NCI-H2081 (cell line): ENCODE measurements around the gene FAM13A.
A peak's percentile ranks its signal among the peaks of the same experiment; 100 is the strongest.
"Not testable (repeated sequence)": the region's sequence is repeated elsewhere in the genome, so short reads cannot be mapped to it uniquely, and the experiment has no call there.

Experiments used
- DNase-seq, 2 experiments: peaks; one replicate each; lab custom pipeline; 2025; lab: John Stamatoyannopoulos, UW

The FAM13A gene

GRCh38 chr4:88999392-88999930 is 57.5 kb downstream of the FAM13A start:
- peak; percentile 54 to 79 for DNase-seq

GRCh38 chr4:88998891-88999290 is 58.1 kb downstream of the FAM13A start:
- no peak for DNase-seq

GRCh38 chr4:88998001-88998400 is 59.0 kb downstream of the FAM13A start:
- DNase-seq: no peak

DNA sequence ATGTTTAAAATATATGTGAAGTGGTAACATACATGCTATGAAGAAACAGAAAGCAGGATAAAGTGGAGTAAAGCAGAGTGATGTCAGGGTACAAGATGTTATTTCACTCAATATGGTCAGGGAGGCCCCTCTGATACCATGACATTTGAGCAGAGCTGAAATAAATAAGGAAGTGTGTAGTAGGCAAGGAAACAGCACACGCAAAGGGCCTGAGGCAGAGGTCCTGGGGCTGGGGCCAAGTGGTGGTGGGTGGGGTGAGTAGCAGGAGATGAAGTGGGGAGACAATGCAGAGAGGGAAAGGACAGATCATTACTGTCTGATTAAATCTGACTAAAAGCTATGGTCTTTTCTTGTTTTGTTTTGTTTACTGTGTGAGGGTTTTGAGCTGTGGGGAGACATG is 61.1 kb downstream of the FAM13A start:
- no peak for DNase-seq

DNA sequence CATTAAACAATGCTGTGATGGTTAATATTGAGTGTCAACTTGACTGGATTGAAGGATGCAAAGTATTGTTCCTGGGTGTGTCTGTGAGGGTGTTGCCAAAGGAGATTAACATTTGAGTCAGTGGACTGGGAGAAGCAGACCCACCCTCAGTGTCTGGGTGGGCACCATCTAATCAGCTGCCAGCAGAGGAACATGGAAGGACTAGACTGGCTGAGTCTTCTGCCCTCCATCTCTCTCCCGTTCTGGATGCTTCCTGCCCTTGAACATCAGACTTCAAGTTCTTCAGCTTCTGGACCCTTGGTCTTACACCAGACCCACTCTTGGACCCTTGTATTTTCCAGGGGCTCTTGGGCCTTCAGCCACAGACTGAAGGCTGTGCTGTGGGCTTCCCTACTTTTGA is 61.7 kb downstream of the FAM13A start:
- DNase-seq: not testable (repeated sequence)

- no peak for DNase-seq
Observed at GRCh38 chr4:88993246-88993645, 63.7 kb downstream of the FAM13A start.

GRCh38 chr4:88991746-88992145 is 65.2 kb downstream of the FAM13A start:
- DNase-seq: no peak

DNA sequence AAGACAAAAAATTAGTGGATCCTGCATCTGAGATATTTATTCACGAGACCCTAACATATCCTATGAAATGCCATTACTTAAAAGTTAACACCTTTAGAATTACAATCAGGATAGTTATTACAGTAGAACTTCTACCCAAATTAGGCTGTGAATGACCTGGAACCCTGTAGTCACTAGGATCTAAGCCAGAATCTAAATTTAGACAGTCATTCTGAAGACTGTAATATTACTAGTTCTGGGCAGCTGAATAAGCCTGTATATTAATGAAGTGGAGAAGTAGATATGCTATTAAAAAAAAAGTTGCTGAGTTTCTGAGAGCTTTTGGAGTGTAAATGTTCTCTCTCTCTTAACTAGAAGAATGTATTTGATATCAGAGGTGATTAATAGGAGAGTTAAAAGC is 67.0 kb downstream of the FAM13A start:
- peak in 1 of 2 experiments; percentile 23 for DNase-seq

DNA sequence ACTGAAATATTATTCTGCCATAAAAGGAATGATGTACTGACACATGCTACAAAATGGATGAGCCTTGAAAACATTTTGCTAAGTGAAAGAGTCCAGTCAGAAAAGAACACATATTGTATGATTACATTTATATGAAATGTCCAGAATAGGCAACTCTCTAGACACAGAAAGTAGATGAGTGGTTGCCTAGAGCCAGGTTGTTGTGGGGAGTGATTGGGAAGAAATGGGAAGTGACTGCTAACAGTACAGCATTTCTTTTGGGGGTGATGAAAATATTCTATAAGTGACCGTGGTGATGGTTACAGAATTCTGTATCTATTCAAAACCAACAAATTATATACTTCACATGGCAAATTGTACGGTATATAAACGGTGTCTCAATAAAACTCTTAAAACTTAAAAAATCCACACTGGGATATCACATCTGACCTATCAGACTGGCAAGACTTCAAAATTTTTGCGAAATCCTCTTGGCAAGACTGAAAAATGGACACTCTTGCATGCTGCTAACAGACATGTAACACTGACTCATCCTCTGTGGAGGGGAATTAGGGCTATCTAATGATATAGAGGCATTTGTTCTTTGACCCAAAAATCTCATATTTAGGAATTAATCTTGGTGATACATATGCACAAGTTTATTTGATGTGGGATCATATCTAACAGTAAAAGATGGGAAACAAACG is 71.8 kb downstream of the FAM13A start:
- DNase-seq: no peak

DNA sequence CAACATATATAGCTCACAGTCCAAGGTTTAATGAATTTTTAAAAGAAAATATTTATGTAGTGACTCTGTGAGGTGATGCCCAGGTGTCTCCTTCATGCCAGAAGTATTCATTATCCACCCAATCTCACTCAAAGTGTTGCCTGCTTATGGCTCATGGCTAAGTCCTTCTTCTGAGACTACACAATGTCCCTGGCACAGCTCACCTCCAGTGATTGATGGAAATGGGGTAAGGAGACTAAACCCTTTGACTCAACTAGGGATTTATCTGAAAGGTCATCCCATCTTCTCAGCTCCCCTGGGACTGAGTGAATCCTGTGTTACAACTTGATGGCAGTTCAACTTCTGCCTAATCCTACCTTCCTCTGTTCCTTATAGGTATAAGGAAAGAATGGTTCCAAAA is 74.2 kb downstream of the FAM13A start:
- DNase-seq: no peak

DNA sequence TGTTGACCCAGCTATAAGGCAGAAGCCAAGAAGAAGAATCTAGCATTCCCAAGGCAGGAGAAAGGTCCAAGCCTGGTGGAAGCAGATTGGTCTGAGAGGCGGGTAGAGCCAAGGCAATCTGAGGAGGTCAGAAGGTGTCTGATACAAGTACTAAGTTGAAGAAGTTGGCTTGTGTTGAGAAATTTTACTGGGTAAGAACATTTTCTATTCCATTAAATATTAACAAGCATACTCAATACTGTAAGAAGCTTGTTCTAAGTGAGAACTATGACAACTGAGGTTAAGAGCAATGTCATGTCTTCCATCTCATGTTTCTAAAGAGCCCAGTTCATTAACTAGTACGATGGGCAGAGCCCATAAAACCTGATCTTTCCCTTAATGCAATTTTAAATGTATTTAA is 75.0 kb downstream of the FAM13A start:
- DNase-seq: no peak

DNA sequence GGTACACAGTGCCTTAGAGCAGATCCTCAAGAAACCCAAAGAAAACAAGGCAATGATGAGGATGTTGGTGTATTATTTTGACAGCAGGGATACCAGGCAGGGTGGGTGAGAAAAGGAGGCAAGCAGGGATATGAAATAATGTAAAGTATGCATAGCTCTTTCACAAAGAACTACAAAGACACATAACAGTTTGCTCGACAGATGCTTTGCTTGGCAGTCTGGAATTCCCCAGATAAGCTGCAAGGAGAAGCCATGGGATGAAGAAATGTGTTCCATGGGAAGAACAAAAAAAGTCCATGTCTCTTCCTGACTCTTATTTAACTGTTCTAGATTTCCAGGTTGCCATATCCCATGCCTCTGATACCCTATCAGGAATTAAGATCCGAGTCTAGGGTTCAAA is 75.4 kb downstream of the FAM13A start:
- DNase-seq: no peak

DNA sequence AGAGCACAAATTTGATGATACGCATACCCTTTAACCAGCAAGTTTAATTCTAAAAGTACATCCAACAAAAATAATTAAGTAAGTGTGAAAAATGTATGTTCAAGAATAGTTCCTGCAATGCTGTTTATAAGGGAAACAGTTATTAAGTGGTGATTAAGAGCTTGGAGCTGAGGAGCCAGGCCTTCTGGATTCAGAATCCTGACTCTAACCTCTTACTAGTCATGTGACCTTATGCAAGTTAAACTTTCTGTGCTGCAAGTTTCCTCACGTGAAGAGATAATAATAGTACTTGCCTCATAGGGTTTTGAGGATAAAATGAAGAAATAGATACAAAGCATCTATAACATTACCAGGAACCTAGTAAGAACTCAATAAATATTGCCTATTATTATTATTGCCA is 77.7 kb downstream of the FAM13A start:
- no peak for DNase-seq

DNA sequence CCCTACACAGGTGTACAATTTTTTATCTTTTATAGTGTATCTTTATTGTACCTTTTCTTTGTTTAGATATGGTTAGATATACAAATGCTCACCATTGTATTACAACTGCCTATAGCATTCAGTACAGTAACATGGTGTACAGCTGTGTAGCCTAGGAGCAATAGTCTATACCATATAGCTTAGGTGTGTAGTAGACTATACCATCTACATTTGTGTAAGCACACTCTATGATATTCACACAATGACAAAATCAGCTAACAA is 80.3 kb downstream of the FAM13A start:
- no peak for DNase-seq

DNA sequence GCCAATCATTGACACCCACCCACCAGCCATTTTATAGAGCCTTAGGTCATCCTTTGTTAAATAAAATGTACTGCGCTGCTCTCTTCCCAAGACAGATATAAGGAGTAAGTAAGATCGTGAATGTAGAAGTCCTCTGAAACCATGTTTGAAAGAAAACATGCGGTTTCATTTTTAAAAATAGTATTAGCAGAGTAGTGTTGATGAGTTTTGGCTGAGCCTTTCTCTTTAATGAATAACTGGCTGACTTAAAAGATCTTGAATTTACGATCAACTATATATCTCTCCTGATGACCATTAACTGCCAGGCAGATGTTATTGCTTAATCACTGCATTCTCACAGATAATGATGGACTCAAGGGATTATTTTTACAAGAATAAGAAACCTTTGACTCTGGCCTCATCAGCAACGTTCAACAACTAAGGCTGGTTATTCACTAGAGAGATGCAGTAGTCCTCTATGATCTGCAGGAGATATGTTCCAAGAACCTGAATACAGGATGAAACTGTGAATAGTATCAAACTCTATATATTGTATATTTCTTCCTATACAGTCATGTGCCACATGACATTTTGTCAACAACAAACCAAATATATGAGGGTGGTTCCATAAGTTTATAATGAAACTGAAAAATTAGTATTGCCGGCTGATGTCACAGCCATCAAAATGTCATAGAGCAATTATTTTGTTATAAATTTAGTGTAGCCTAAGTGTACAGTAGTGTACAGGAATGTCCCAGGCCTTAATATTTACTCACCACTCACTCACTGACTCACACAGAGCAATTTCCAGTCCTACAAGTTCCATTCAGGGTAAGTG is 80.8 kb downstream of the FAM13A start:
- DNase-seq: no peak

- no peak for DNase-seq
Observed at GRCh38 chr4:88971536-88971935, 85.4 kb downstream of the FAM13A start.

DNA sequence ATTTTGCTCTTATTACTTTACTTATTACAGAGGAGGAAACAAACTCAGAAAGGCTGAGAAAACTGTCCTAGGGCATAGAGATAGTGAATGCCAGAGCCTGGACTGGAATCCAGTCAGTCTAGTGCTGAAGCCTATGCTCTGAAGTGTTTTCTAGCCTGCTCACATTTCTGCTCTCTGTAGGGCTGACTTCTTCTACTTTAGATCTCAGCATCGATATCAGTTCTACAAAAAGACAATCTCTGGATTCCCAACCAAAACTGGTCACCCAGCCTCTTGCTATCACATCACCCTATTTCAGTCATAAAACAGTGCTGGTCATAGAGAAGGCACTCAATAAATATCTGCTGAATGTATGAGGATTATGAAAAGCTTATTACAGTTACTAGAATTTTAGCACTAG is 87.2 kb downstream of the FAM13A start:
- no peak for DNase-seq

GRCh38 chr4:88969271-88969670 is 87.7 kb downstream of the FAM13A start:
- no peak for DNase-seq

GRCh38 chr4:88967883-88968331 is 89.1 kb downstream of the FAM13A start:
- DNase-seq: peak in 1 of 2 experiments; percentile 32

GRCh38 chr4:88965053-88965452 is 91.9 kb downstream of the FAM13A start:
- DNase-seq: no peak

DNA sequence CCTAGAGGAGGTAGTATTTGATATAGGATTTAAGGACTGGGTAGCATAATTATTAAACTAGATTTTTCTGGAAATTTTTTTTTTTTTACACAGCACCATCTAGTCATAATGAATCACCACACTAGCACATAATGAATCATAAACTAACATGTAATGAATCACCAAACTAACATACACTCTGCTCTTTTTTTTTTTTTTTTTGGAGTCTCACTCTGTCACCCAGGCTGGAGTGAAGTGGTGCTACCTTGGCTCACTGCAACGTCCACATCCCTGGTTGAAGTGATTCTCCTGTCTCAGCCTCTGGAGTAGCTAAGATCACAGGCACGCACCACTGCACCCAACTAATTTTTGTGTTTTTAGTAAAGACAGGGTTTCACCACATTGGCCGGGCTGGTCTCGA is 92.5 kb downstream of the FAM13A start:
- DNase-seq: no peak

- no peak for DNase-seq
Observed at GRCh38 chr4:88963817-88964216, 93.2 kb downstream of the FAM13A start.

- DNase-seq: no peak
Observed at GRCh38 chr4:88962396-88962795, 94.6 kb downstream of the FAM13A start.

GRCh38 chr4:88960576-88960975 is 96.4 kb downstream of the FAM13A start:
- DNase-seq: no peak
